ENCODE data around the gene SUMO3. TPM values are rescaled to one million over a fixed set of nuclear protein-coding genes. Genes with fewer than 3 reads are reported as not detected.

SUMO3 gene
- total and polyA plus RNA-seq, 2 donors (not counting 3 experiments of a cell fraction or from before 2014, with no cell fraction given) = 102 to 123 TPM

DNA sequence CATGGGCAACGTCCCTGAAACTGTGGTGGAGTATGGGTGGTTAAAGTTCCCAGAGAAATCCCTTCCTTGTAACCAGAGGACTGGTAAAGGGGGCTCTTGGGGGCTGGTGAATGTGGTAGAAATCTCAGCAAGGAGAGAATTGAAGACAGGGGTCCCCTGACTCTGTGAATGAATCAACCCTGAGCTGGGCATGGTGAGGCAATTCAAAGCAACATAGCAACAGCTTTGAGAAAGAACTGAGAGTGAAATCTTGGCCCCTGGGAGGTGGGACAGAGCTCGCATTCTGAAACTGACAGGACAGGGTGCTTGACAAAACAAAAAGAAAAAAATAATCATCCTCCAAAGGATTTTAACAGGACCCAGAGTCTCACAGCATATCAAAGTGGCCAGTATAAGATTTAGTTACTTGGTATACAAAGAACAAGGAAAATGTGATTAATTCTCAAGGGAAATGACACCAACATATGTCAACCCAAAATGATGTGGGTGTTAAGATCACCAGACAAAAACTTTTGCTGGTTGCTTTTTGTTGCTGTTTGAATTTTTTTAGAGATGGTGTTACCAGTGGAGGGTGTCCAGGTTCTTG, 11.7 kb upstream of the SUMO3 start:
- ChIA-PET POLR2A (no interaction called here), CTCF (no interaction called here)
- intact Hi-C loops (cut with micrococcal nuclease) (no loop called here), dilution Hi-C loops (cut with MboI; ENCODE audit: extremely low pct_ligation_motif_present, low sequenced_read_pairs) (no loop called here)
- FAIRE-seq (no peak), DNase-seq (ENCODE audit: low read depth, low spot score) (no peak)
- Histone ChIP-seq H3K36me3 (ENCODE audit: control insufficient read depth in 2 of 2, extremely low read depth in 1 of 2, insufficient read depth in 2 of 2, low read length in 2 of 2) (no peaks in the 10 kb centered on the region), H3K4me2 (ENCODE audit: insufficient read depth, low read length) (no peak overlapping the region), H3K9me3 (replicated peaks; ENCODE audit: control insufficient read depth, insufficient read depth, low read length) (peaks cover 3% of the 10 kb centered on the region), H3K9ac (replicated peaks; ENCODE audit: extremely low read depth, insufficient read depth, low read length) (no peak overlapping the region), H3K4me3 (replicated peaks in 1 of 3; ENCODE audit: insufficient read depth in 1 of 3, low read depth in 1 of 3, low read length in 3 of 3) (no peak overlapping the region), H4K20me1 (replicated peaks; ENCODE audit: control insufficient read depth, extremely low read depth, insufficient read depth, low read length) (no peaks in the 10 kb centered on the region), H3K79me2 (ENCODE audit: control insufficient read depth, insufficient read depth, low read length) (no peaks in the 10 kb centered on the region), H3K4me1 (ENCODE audit: control insufficient read depth, extremely low read depth, insufficient read depth, low read length) (no peaks in the 10 kb centered on the region), H3K9me1 (replicated peaks; ENCODE audit: control insufficient read depth, extremely low read depth, insufficient read depth, low read length) (no peaks in the 10 kb centered on the region), H3K27me3 (ENCODE audit: control insufficient read depth in 2 of 2, insufficient read depth in 2 of 2, low read length in 2 of 2) (peaks cover 0 to 16% of the 10 kb centered on the region in 2 experiments), H2AFZ (ENCODE audit: low read depth, low read length) (no peak overlapping the region), H3K27ac (ENCODE audit: insufficient read depth, low read depth, low read length) (no peak overlapping the region)
- no TSS peak for BruUV-seq (replicated peaks)
- TF ChIP-seq GATA2 (IDR thresholded peaks at IDR 0.05; ENCODE audit: insufficient read depth, insufficient read length, low read depth, low read length) = no peak
- TF ChIP-seq POLR2A (IDR thresholded peaks at IDR 0.05; ENCODE audit: low read depth, low read length) = no peak
- TF ChIP-seq FOS (IDR thresholded peaks at IDR 0.05; ENCODE audit: borderline replicate concordance, insufficient read depth, low read length) = no peak
- TF ChIP-seq, protein P1, sequence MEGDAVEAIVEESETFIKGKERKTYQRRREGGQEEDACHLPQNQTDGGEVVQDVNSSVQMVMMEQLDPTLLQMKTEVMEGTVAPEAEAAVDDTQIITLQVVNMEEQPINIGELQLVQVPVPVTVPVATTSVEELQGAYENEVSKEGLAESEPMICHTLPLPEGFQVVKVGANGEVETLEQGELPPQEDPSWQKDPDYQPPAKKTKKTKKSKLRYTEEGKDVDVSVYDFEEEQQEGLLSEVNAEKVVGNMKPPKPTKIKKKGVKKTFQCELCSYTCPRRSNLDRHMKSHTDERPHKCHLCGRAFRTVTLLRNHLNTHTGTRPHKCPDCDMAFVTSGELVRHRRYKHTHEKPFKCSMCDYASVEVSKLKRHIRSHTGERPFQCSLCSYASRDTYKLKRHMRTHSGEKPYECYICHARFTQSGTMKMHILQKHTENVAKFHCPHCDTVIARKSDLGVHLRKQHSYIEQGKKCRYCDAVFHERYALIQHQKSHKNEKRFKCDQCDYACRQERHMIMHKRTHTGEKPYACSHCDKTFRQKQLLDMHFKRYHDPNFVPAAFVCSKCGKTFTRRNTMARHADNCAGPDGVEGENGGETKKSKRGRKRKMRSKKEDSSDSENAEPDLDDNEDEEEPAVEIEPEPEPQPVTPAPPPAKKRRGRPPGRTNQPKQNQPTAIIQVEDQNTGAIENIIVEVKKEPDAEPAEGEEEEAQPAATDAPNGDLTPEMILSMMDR (IDR thresholded peaks at IDR 0.05; ENCODE audit: extremely low read depth in 1 of 2, insufficient read depth in 1 of 2, low read depth in 1 of 2, low read length in 2 of 2) = no peak
- TF ChIP-seq, protein P2, sequence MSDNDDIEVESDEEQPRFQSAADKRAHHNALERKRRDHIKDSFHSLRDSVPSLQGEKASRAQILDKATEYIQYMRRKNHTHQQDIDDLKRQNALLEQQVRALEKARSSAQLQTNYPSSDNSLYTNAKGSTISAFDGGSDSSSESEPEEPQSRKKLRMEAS (IDR thresholded peaks at IDR 0.05; ENCODE audit: insufficient read depth, insufficient read length) = no peak
- TF ChIP-seq POLR2AphosphoS5 (IDR thresholded peaks at IDR 0.05; ENCODE audit: insufficient read depth, low read depth, low read length) = no peak
- TF ChIP-seq MYC (IDR thresholded peaks at IDR 0.05; ENCODE audit: low read depth, low read length) = no peak
- no peak for TF ChIP-seq EZH2 (IDR thresholded peaks at IDR 0.05; ENCODE audit: borderline replicate concordance, low read depth, low read length, severe bottlenecking)
- no peak for TF ChIP-seq JUN (IDR thresholded peaks at IDR 0.05; ENCODE audit: borderline replicate concordance, insufficient read depth, insufficient read length, low read depth)

Measured in endothelial cell of umbilical vein (primary cell).